Colonic mucosa (tissue), 4 donors: ENCODE data around the gene ZNF326. TPM values are rescaled to one million over a fixed set of nuclear protein-coding genes. Genes with fewer than 3 reads are reported as not detected.

ENCODE experiments used
- DNase-seq: peaks from one replicate; pipeline ENCODE4 v3.0.0-alpha.2; 2020
- H3K27ac ChIP-seq: fragments of 200-600 bp; one replicate; pipeline ENCODE4 v1.8.0; 2021
- H3K27me3 ChIP-seq: fragments of 200-600 bp; one replicate; pipeline ENCODE4 v1.8.0; 2021
- H3K36me3 ChIP-seq: fragments of 200-600 bp; one replicate; pipeline ENCODE4 v1.8.0; 2021
- H3K4me1 ChIP-seq: fragments of 200-600 bp; one replicate; pipeline ENCODE4 v1.8.0; 2021; ENCODE audit warnings: mild to moderate bottlenecking
- H3K4me3 ChIP-seq: fragments of 200-600 bp; one replicate; pipeline ENCODE4 v1.8.0; 2021
- H3K9ac ChIP-seq, 2 donors: one replicate each; pipeline ENCODE4 v1.7.0; 2013; ENCODE audit warnings: control low read depth in 2 of 2, low read depth in 2 of 2, low read length in 2 of 2
- H3K9me3 ChIP-seq: fragments of 200-600 bp; one replicate; pipeline ENCODE4 v1.8.0; 2021
- CTCF ChIP-seq: fragments of 200-600 bp; IDR thresholded peaks from one replicate; pipeline ENCODE4 v1.8.0; 2022; ENCODE audit warnings: antibody characterized with exemption, mild to moderate bottlenecking
- intact Hi-C: fragments of 100-400 bp; cut with DNase I; formaldehyde crosslinking; loops from one replicate; pipeline ENCODE4 v1.14.1; 2022
- total RNA-seq, 2 donors: library from RNA; stranded (reverse); fragmentation: NEBNext Ultra II Directional in 1 of 2; extraction: Animal tissue kit (Norgen Biotek cat#: 25700) in 1 of 2; gene quantifications; one replicate each; pipeline ENCODE4 v1.2.1, GENCODE V29; 2021
- donor health status: healthy.
- donor health status: DM: no; HTN: no; CAD: no.
- donor health status: DM: no; HTN: no; CAD: no.

The ZNF326 gene
- total RNA-seq, 2 donors from 2014 or later: 24.6 TPM

- no peak for DNase-seq
- Histone ChIP-seq H3K36me3 (peaks cover 4% of the 10 kb centered on the region), H3K27me3 (no peaks in the 10 kb centered on the region), H3K9me3 (no peaks in the 10 kb centered on the region), H3K27ac (no peak overlapping the region), H3K4me3 (no peak overlapping the region), H3K4me1 (no peaks in the 10 kb centered on the region), H3K9ac (no peak overlapping the region)
- TF ChIP-seq CTCF: no peak
- intact Hi-C loops: no loop called here
These were observed 32.4 kb downstream of the ZNF326 start for GRCh38 chr1:90027281-90027680.

GRCh38 chr1:90039652-90040051 lies 44.7 kb downstream of the ZNF326 start:
- Histone ChIP-seq H3K9me3 (no peaks in the 10 kb centered on the region), H3K4me3 (no peak overlapping the region), H3K36me3 (no peaks in the 10 kb centered on the region), H3K9ac (no peak overlapping the region), H3K4me1 (no peaks in the 10 kb centered on the region), H3K27ac (no peak overlapping the region), H3K27me3 (no peaks in the 10 kb centered on the region)
- no peak for TF ChIP-seq CTCF
- intact Hi-C loops: no loop called here
- DNase-seq: no peak

- Histone ChIP-seq H3K36me3 (no peaks in the 10 kb centered on the region), H3K27me3 (no peaks in the 10 kb centered on the region), H3K9ac (no peak overlapping the region), H3K4me1 (no peaks in the 10 kb centered on the region), H3K27ac (no peak overlapping the region), H3K9me3 (no peaks in the 10 kb centered on the region), H3K4me3 (no peak overlapping the region)
- TF ChIP-seq CTCF: no peak
- DNase-seq: no peak
- intact Hi-C loops: no loop called here
These were observed 48.7 kb downstream of the ZNF326 start for GRCh38 chr1:90043586-90043985.

- Histone ChIP-seq H3K27ac (no peak overlapping the region), H3K9me3 (no peaks in the 10 kb centered on the region), H3K4me3 (no peak overlapping the region), H3K9ac (no peak overlapping the region), H3K27me3 (no peaks in the 10 kb centered on the region), H3K4me1 (no peaks in the 10 kb centered on the region), H3K36me3 (no peaks in the 10 kb centered on the region)
- no peak for DNase-seq
- intact Hi-C loops: no loop called here
- no peak for TF ChIP-seq CTCF
These were observed 49.4 kb downstream of the ZNF326 start for GRCh38 chr1:90044346-90044745.

- no peak for DNase-seq
These were observed 51.1 kb downstream of the ZNF326 start for GRCh38 chr1:90045853-90046563.

More at GRCh38 chr1:90045853-90046563, 51.1 kb downstream of the ZNF326 start:
- Histone ChIP-seq H3K9me3 (no peaks in the 10 kb centered on the region), H3K9ac (no peak overlapping the region), H3K4me3 (no peak overlapping the region), H3K36me3 (no peaks in the 10 kb centered on the region), H3K27ac (no peak overlapping the region), H3K27me3 (no peaks in the 10 kb centered on the region), H3K4me1 (no peaks in the 10 kb centered on the region)
- peak; percentile 20 for TF ChIP-seq CTCF
- intact Hi-C loops: no loop called here
